ENCODE data around the gene PAPPA. TPM values are rescaled to one million over a fixed set of nuclear protein-coding genes. Genes with fewer than 3 reads are reported as not detected.

PAPPA gene
- total RNA-seq, 1 experiment from 2014 or later: not detected

DNA sequence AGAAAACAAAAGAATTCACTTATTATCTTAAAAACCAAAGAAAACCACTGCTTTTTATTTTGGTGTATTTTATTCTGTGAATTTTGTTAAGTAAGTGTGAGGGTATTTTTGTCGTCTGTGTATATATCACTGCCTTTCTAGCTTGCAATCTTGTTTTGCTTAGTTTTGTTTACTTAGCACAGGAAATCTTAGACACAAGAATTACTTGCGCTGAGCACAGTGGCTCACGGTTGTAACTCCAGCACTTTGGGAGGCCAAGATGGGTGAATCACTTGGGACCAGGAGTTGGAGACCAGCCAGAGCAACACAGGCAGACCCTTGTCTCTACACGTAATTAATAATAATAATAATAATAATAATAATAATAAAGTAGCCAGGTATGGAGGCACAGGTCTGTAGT is 230.3 kb downstream of the PAPPA start:
- no peak for DNase-seq (ENCODE audit: low spot score)

DNA sequence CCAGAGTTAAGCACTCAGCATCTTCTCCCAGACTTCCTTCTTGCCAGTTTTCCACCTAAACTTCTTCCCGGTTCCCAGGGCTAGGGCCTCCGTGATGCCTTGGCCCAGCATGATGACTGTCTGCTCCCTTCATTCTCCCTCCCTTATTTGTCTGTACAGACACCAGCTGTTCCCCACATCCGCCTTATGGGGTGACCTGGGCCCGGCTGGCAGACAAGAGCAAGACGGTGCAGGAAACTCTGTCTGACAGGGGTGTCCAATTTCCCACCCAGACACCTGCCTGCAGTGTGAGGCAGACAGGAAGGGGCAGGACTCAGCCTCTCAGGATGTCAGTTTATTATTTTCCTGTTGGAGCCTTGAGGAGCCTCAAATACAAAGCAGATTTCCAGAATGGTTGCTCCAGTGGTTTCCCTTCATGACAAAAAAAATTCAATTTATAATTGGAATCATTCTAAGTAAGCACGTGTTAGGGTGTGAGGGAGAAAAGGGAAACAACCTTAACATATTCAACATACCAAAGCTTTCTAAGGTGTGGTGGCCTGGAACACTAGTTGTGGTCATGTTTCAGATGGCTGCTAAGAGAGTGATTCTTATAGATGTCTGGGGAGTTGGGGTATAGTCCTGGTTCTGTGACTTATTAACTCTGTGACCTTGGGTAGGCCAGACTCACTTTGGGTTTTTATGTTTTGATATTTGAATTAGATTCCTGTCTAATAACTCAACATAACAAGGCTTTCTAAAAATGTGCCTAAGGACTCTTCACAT is 234.5 kb downstream of the PAPPA start:
- no peak for DNase-seq (ENCODE audit: low spot score)

DNA sequence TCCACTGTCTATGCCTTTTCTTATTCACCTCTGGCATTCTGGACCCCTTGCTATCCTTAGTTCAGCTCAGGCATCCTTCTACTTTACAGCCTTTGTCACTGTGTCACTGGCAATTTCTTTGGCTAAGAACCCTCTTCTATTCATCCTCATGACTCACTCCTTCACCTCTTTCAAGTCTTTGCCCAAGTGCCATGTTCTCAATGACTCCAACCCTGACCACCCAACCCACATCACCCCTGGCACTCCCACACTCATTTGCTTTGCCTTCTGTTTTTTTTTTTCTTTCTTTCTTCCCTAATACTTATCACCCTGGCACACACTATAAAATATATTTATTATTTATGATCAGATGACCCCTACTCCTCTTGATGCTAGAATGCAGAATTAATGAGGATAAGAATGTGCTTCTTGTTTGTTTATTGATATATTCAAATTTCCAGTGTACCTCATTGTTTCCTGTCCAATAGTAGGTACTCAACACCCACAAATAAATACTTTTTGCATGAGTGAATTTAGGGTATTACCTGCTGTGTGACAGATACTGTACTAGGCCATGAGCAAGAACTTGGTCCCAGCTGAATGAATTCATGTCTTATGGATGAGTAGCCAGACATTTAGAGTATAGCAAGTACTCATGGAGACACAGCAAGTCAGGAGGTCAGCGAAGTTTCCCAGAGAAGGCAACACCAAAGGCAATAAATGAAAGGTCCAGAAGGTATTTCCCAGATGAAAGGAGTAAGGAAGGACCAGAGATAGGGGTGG is 236.1 kb downstream of the PAPPA start:
- no peak for DNase-seq (ENCODE audit: low spot score)

DNA sequence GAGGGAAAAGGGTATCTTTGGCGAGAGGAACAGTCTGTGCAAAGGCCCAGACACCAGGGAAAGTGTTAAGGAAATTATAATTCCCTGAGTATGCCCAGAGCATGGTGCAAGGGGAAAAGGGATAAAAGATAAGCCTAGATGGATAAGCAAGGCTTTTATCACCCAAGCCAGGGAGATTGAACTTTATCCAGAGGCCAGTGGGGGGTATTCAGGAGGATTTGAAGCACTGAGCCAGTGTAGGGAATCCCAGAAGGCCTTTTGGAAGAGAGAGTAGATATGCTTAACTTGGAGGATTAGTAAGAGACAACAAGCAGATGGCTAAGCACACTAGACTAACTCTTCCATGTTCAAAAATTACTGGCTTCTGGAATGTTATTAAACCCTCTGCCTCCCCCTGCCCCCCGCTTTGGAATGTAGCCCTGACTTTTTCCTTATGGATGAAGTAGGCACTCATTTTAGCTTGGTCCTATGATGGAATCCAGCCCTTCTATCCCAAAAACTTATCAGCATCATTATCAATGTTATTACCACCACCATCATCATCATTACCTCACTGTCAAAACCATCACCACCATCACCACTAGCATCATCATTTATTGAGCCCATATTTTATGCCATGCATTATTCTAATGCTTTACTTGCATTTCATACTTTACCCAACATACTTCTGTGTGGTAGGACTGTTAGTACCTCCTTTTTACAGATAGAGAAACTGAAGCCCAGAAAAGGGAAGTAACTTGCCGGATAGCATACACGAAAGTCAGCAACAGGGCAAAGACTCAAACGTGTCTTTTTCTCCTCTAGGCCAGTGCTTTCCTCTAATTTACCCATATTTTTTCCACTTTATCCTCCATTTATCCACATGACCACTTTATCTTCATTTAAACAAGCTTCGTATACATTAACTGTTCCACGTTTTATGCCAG is 237.0 kb downstream of the PAPPA start:
- no peak for DNase-seq (ENCODE audit: low spot score)

DNA sequence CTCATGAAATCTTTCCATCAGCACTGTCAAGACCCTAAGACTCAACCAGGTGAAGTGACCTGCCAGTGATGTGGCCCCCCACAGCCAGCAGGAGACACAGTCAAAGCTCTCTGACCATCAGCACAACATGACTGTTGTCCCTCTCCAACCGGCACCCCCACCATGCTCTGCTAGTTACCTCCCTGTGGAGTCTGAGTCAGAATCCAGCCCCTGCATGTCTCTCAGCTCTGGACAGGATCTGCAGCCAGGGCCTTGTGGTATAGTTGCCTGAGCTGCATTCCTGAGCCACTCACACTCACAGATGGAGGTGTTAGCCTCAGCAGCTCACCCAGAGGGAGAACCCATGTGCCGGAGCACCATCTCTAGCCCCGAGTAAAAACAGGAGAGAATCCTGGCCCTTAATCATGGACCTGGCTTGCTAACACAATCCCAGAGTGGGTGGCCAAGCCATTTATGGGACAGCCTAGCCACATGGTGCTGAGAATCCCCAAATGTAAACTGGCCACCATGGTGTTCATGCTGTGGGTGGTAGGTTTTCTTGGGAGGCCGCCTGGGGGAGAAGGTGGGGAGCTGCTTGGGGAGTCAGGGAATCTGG is 237.8 kb downstream of the PAPPA start:
- no peak for DNase-seq (ENCODE audit: low spot score)

DNA sequence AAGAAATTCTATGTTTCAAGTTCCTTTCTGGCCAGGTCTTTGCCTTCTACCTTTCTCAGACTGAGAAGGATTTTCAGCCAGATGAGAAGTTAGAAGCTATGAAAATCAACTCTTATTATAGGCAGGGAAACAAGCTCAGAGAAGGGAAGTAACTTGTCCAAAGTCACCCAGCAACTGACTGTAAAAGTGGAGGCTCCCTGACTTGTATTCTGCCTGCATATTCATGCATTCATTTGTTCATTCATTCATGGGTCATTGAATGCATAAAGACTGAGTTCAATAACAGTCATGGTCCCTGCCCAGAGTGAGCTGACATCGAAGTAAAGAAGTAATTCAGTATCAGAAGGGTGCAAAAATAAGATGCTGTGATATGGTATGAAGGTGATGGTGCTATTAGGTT is 239.6 kb downstream of the PAPPA start:
- DNase-seq (ENCODE audit: low spot score): no peak

DNA sequence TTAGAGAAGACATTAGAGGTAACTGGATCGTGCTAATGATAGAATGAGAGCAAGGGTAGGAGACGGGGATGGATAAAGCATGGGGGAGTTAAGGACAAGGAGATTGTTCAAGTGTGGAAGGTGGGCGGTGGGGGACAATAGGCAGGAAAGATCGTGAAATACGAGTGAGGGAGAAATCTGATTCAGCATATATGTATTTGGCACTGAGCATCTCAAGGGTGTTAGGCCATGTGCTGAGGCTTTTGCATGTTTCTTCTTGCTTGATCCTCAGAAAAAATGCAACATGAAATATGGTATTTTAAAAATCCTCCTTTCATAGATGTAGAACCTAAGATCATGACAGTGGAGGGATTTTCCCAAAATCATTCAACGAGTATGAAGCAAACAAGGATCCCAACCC is 240.5 kb downstream of the PAPPA start:
- no peak for DNase-seq (ENCODE audit: low spot score)

DNA sequence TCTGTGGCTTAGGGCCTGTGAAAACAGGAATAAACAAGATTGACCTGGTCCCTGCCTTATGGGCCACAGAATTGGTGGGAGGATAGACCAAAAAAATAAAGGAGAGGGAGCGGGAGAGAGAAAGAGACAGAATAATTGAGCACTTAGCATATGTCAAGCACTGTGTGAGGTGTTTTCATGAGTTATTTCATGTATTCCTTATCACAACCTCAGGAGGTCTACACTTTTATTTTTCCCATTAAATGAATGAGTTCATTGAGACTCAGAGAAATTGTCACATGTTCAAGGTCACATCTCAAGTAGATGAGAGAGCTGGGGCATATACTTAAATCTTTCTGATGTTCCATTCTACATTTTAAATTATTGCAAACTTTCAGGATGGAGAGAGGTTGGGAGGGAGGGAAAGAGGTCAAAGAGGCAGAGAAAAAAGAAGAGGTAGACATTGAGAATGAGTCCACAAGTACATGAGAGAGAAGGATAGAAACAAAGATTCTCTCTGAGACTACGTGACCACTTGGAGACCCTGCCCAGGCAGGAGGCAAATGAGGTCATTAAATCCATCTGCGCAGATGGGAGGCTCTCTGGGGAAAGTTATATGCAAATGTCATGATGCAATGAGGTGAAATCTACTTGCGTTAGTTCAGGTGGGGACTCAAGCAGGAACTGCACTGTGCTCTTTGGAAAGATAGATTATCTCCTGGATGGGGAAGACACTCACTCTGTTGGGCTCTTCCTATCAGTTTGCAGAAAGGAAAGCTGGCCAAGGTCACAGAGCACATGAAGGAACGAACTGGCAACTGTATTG is 241.5 kb downstream of the PAPPA start:
- no peak for DNase-seq (ENCODE audit: low spot score)

DNA sequence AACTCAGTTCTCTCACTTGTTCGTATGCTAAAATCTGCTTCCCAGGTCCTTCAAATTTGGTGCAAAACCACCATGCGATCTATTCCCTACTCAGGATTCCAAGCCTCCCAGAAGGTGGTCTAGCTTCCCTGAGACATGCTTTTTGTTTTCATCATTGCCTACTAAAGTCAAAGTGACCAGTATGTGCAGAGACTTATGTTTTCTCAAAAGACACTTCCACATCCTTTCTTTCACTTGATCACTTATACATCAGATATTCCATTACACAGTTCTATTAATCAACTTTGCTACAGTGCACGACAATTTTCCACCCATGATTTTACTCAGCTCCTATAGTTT is 242.1 kb downstream of the PAPPA start:
- DNase-seq (ENCODE audit: low spot score): no peak

DNA sequence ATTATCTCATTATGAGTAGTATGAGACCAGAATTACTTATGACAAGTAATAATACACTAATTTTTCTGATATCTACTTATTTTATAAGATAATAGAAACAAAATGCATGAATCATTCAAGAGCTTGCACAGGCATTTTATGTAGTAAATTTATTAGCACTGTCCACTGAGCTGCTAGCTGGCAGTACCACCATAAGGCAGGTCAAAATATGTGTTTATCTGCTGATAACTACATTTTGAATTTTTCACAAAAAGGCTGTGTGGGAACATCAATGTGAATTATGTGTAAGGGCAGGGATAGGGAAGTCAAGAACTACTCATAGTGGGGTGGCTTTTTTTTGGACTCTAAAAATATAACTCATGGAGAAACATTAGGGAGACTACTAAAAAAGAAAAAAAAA is 249.6 kb downstream of the PAPPA start:
- no peak for DNase-seq (ENCODE audit: low spot score)

DNA sequence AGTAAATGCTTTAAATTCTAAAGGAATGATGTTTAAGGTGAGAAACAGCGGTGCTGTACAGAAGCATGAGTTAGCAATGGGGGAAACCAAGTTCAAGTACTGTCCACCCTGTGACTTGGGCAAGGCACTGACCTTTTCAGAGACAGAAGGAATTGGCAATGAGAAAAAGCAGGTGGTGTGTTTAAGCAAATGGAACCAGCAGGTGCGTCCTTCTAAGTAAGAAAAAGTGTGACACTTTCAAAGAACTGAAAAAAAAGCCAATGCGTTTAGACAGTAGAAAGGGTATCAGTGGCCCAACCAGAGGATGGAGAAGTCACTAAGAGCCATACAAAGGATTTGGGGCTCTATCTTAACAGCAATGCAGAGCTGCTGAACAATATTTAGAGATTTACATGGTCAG is 250.6 kb downstream of the PAPPA start:
- DNase-seq (ENCODE audit: low spot score): no peak

DNA sequence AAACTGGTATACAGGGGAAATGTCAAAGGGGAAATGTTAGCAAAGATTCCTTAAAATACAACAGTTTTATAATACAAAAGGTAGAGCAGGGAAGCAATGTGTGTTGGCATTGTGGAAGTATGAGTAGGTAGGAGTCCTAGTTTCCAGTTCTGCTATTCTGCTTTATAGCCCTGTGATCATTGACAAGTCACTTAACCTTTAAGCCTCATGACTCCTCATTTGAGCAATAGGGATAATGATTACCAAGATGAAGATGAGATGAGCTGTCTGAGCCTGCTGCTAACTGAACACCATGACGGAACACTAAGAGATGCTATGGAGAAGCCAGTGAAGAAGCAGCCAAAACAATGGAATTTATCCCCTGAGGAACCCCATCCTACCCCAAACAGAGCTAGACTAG is 251.7 kb downstream of the PAPPA start:
- DNase-seq (ENCODE audit: low spot score): no peak

DNA sequence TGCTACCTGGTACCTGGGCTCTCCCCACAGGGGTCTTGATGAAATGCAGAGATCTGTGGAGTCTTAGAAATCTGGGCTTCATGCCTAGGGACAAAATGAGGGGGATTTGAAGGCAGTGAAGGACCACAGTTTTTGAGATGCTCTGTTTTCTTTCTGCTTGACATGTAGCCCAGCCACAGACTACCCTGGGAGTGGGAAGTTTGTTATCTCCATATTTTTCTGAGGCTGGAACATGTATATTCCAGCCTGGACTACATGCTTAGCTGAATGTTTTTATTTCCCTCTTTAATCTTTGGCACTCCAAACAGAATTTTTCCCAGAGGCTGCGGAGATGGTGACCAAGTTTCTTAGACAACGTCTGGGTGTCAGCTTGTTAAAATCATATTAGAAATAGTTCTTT is 252.9 kb downstream of the PAPPA start:
- DNase-seq (ENCODE audit: low spot score): no peak

DNA sequence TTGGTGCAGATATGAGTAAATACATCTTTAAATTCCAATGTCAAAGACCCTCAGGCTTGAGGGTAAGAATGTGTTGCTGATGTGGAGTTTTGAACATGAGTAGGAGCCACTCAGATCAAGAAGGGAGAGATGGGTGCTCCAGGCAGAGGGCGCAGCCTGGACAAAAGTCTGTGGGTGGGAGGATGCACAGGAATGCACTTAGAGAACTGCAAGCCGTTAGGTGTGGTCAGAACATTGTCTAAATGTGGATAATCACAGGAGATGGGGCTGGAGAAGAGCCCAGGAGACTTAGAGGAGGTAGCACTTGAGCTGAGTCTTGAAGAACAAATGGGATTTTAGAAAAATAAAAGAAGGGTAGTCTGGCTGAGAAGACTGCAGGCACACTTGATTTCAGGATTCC is 255.5 kb downstream of the PAPPA start:
- DNase-seq (ENCODE audit: low spot score): no peak

DNA sequence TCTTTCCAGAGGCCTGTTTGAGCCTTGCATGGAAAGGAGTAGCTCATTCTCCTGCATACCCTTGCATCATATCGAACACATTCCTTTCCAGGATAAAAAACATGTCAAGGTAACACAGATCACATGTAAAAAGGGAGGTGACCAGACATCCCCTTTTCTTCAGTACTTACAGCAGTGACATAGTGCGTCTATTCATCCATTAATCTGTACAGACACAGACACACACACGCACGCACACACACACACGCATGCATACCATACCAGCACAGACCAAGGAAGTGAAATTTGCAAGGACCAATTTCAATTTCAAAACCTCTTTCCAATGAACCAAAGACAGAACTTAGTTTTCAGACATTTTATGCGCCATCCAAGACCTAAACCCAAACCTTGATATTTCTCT is 256.0 kb downstream of the PAPPA start:
- no peak for DNase-seq (ENCODE audit: low spot score)

DNA sequence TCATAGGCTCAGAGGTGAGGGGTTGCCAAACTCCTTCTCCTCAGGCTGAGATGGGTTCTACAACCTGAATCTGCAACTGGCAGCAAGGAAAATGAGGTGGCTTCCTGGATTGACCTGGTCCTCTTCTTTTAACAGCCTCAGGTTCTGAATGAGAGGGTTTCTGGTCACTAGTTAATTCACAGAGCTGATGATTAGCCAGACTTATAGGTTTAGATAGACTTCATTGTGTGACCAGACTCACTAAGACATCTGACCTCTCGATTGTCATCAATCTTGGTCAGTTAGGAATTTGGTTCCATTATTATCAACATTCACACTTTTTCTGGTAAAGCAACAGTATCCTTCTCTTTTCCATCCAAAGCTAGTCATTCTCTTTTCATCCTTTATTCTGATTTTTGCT is 257.9 kb downstream of the PAPPA start:
- no peak for DNase-seq (ENCODE audit: low spot score)

DNA sequence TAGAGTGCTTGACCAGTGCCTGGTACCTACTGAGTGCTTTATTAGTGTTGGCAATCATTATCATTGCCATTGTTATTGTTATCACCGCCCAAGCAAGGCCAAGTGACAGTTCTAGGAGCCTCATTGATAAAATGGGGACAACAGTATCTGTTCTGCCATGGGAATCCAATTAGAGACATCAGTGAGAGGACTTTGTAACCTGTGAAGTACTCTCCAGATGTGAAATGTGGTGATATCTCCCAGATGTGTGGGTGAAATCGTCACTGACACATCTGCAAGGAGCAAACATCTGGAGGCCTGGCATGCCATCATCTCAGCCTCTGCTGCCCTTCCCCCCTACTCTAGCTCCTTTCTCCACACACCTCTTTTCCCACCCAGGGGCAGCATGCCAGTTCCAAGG is 260.8 kb downstream of the PAPPA start:
- no peak for DNase-seq (ENCODE audit: low spot score)

DNA sequence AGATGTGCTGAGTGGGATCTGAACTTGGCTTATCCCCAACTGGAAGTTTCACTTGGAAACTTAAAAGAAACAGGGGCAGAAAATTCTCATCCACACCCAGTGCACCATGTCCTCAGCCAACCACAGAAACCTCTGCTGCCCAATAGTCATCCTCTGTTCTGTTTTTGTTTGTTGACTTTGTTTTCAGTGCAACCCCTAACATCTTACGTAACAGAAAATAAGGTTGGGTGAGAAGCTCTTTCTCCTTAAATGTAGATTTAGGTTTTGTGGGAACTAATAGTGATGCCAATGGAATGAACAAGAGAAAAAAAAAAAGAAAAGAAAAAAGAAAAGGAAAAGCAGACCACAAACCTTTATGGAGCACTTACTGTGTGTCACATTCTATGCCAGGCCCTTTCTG is 262.8 kb downstream of the PAPPA start:
- DNase-seq (ENCODE audit: low spot score): no peak

DNA sequence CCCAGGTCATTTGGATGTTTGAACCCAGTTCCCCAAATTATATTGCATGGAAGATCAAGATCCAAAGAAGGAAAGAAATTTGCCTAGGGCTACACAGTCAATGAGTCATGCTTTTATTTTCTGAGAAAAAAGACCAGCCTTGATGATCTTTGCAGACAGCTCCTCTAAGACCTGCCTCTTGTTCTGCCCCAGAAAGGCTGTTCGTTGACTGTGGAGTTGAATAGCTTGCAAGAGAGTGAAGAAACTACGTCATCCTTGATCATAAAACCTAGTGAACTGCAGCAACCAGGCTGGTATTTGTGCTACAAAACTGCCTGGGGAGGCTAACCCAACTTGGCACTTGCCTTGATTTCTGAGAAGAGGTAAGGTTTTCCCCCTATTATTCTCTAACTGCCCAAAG is 263.9 kb downstream of the PAPPA start:
- no peak for DNase-seq (ENCODE audit: low spot score)

DNA sequence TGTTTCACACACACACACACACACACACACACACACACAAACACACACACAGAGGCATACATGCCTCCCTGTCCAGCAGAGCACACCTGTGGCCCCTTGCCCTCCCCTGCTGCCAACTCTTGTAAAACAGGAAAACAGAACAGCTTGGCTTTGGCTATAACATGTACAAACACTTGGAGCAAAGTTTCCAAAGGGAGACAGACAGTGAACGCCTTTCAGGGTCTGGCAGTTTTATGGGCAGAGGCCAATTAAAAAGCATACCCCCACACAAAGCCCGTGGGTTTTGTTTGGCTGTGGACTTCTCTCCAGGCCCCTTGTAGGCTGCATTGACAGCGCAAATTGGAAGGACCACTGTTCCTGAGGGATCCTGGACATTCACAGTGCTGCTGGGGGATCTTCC is 265.6 kb downstream of the PAPPA start:
- DNase-seq (ENCODE audit: low spot score): no peak

DNA sequence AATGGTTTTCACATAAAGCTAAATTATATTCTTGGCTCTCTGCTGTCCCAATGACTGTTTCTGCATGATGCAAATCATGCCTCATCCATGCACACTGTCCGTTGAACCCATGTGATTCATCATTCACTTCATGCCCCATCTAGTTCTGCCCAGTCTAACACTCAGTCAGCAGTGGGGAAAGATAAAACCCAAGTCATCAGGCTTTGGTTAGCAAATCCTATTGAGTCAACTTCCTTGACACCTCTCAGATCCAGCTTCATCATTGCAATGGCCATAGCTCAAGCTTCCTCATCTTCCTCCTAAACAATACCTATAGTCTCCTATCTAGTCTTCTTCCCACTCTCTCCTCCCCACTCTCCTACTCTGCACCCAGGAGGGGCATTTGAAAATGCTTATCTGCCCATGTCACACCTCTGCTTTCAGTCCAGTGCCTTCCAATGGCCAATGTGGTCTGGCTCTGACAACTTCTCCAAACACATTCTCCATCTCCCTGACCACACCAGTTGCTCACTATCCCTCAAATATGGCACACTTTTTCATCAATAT is 267.5 kb downstream of the PAPPA start:
- no peak for DNase-seq (ENCODE audit: low spot score)

Data from A172 (cell line).